Endodermal cell (in vitro differentiated cells): ENCODE results near the gene SEMA4A. TPM values are rescaled to one million over a fixed set of nuclear protein-coding genes. Genes with fewer than 3 reads are reported as not detected.

ENCODE experiments used
- DNase-seq: peaks from one replicate; pipeline ENCODE4 v3.0.0-alpha.2; 2017
- H3K27ac ChIP-seq: 2 replicates; pipeline ENCODE4 v1.5.1; 2013; ENCODE audit warnings: mild to moderate bottlenecking, low read depth, low read length, moderate library complexity
- H3K27me3 ChIP-seq: 2 replicates; pipeline ENCODE4 v1.6.1; 2013; ENCODE audit warnings: mild to moderate bottlenecking, low read length, moderate library complexity; ENCODE audit not compliant: insufficient read depth, control insufficient read depth, poor library complexity, severe bottlenecking
- H3K36me3 ChIP-seq: 2 replicates; pipeline ENCODE4 v1.7.0; 2013; ENCODE audit warnings: mild to moderate bottlenecking, low read length, moderate library complexity; ENCODE audit not compliant: control insufficient read depth, insufficient read depth
- H3K4me1 ChIP-seq: one replicate; pipeline ENCODE4 v1.7.0; 2013; ENCODE audit warnings: low read length; ENCODE audit not compliant: control insufficient read depth, insufficient read depth
- H3K4me3 ChIP-seq: 2 replicates; pipeline ENCODE4 v1.5.1; 2013; ENCODE audit warnings: mild to moderate bottlenecking, low read length, moderate library complexity
- H3K9ac ChIP-seq: 2 replicates; pipeline ENCODE4 v1.6.1; 2013; ENCODE audit warnings: mild to moderate bottlenecking, low read length, moderate library complexity; ENCODE audit not compliant: poor library complexity, severe bottlenecking; ENCODE audit errors: extremely low read depth
- H3K9me3 ChIP-seq: 2 replicates; pipeline ENCODE4 v1.6.1; 2013; ENCODE audit warnings: mild to moderate bottlenecking, low read length, moderate library complexity; ENCODE audit not compliant: control insufficient read depth
- H3K27ac Mint-ChIP-seq: 2 replicates; pipeline ENCODE4 v1.8.0; 2020; ENCODE audit warnings: mixed read lengths
- H3K27me3 Mint-ChIP-seq: 2 replicates; pipeline ENCODE4 v1.8.0; 2021; ENCODE audit warnings: mild to moderate bottlenecking, mixed read lengths; ENCODE audit not compliant: insufficient read depth
- H3K36me3 Mint-ChIP-seq: 2 replicates; pipeline ENCODE4 v1.8.0; 2020; ENCODE audit warnings: low read depth, mixed read lengths
- H3K4me1 Mint-ChIP-seq: 2 replicates; pipeline ENCODE4 v1.8.0; 2020; ENCODE audit warnings: mixed read lengths
- H3K4me3 Mint-ChIP-seq: 2 replicates; pipeline ENCODE4 v1.8.0; 2020; ENCODE audit warnings: mild to moderate bottlenecking, moderate library complexity, mixed read lengths
- H3K9me3 Mint-ChIP-seq: 2 replicates; pipeline ENCODE4 v1.8.0; 2020; ENCODE audit warnings: mild to moderate bottlenecking, mixed read lengths
- WGBS, 2 experiments: methylation state at CpG; one replicate each; pipeline versions ENCODE4 v1.1.5 to v1.1.7; 2013; ENCODE audit warnings: missing lambda C conversion rate in 2 of 2, mixed read lengths in 1 of 2; ENCODE audit not compliant: insufficient coverage in 1 of 2, insufficient read length in 1 of 2; 5-methylcytosine and 5-hydroxymethylcytosine counted together
- total RNA-seq, 2 donors: library from RNA; stranded (reverse); fragmentation: NEBNext Ultra II Directional in 1 of 2; extraction: Animal tissue kit (Norgen Biotek cat#: 25700) in 1 of 2; gene quantifications; 2 replicates in 1 of 2; 3 replicates in 1 of 2; pipeline ENCODE4 v1.2.1, GENCODE V29; 2021
- TF ChIP-seq, protein P1 (sequence below): fragments of 200-600 bp; sonication (generic); conservative IDR thresholded peaks from 2 replicates; pipeline ENCODE4 v1.5.0; 2021; ENCODE audit warnings: antibody characterized with exemption, mild to moderate bottlenecking

SEMA4A gene
- total RNA-seq, 2 donors from 2014 or later, result 6.4 to 10.3 TPM

DNA sequence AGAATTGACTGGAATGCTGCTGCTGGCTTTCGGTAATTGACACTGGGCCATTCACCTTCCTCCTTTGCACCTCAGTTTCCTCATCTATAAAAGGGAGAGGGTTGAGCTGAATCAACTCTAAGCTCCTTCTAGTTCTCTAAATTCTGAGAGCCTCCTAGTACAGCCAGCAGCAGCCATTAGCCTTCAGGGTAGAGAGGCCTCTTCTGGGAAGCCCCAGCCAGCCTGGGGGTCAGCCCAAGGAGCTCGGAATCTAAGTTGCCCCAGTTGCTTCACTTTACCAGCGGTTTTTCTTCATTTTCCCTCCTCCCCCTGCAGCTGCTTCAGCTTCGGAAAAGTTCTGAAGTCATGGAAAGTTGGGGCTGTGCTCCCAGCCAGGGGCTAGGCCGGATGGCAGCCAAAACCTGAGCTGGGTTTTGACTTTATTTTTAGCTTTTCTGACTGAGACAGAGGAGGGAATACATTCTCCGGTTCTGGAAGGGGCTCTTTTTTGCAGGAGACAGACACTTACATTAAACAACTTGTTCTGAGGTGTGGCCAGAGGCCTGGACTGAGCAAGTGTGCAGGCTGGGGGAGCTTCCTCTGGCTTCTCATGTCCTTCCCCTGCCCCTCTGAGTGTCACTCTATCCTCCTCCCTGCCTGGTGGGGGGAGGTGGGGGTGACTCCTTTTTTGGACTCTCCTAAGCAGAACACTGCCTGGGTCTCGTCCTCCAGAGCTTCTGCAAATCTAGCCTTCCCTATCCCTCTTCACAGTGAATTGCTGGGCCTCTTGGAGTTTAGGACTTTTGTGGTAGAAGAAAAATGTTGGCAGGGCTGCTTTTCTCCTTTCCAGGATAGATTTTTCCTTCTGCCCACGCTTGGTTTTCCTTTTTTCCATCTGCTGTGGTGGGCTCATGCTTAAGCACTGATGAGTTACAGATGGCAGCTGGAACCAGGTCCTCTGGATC, 24.5 kb upstream of the SEMA4A start:
- DNase-seq, result no peak
- H3K27ac Mint-ChIP-seq, result peak overlapping the region; percentile 97
- Histone ChIP-seq H3K4me1 (peaks cover 12% of the 10 kb centered on the region), H3K36me3 (peaks cover 35% of the 10 kb centered on the region), H3K27ac (peak overlapping the region; percentile 96), H3K9me3 (no peaks in the 10 kb centered on the region), H3K27me3 (no peaks in the 10 kb centered on the region), H3K4me3 (no peak overlapping the region), H3K9ac (peak overlapping the region; percentile 58)
- H3K36me3 Mint-ChIP-seq, result peaks cover 13% of the 10 kb centered on the region
- WGBS, 2 experiments, result 83% methylated on average over 2 to 7 of the region's 8 CpGs
- H3K27me3 Mint-ChIP-seq, result no peaks in the 10 kb centered on the region
- no peaks in the 10 kb centered on the region for H3K9me3 Mint-ChIP-seq
- no peak overlapping the region for H3K4me3 Mint-ChIP-seq
- peaks cover 28% of the 10 kb centered on the region for H3K4me1 Mint-ChIP-seq
- TF ChIP-seq, protein P1, sequence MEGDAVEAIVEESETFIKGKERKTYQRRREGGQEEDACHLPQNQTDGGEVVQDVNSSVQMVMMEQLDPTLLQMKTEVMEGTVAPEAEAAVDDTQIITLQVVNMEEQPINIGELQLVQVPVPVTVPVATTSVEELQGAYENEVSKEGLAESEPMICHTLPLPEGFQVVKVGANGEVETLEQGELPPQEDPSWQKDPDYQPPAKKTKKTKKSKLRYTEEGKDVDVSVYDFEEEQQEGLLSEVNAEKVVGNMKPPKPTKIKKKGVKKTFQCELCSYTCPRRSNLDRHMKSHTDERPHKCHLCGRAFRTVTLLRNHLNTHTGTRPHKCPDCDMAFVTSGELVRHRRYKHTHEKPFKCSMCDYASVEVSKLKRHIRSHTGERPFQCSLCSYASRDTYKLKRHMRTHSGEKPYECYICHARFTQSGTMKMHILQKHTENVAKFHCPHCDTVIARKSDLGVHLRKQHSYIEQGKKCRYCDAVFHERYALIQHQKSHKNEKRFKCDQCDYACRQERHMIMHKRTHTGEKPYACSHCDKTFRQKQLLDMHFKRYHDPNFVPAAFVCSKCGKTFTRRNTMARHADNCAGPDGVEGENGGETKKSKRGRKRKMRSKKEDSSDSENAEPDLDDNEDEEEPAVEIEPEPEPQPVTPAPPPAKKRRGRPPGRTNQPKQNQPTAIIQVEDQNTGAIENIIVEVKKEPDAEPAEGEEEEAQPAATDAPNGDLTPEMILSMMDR, result no peak

DNA sequence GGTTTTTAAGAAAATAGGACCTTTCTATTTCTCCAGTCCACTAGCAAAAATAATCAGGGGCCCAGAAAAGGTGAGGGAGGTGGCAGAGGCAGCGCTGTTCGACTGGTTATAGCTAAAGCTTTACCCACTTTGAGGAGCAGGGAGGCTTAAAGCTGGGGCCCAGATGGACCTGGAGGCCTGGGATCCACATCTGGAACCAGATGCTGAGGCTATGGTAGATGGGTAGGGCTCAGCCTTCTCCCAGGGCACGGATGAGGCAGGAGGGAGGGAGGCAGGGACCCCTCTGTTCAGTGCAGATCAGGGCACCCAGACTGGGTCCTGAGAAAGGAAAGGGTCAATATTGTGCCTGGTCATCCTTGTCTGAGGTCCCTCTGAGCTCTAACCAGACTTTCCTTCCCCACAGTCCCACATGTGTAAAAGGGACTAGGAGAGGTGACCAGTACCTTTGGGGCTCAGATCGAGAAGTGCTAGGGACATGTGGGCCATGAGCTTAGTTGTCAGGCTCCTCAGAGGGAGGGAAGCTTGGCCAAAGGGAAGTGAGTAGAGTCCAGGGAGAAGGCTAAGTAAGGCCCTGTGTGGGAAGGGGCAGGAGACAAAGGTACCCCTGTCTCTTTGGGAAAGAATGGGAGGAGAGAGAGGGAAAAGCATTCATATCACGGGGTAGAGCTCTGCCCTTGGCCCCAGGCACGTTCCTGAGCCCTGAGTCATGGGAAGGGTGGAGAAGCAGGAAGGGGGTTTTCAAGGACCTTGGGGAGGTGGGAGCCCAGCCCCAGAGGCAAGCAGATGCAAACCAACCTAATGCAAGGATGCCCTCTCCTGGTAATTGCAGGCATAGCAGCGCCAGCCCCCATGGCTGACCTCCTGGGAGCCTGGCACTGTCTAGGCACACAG, 23.5 kb upstream of the SEMA4A start:
- Histone ChIP-seq H3K9ac (peak overlapping the region; percentile 58), H3K4me1 (peaks cover 7% of the 10 kb centered on the region), H3K36me3 (peaks cover 41% of the 10 kb centered on the region), H3K27ac (peak overlapping the region; percentile 96), H3K27me3 (no peaks in the 10 kb centered on the region), H3K4me3 (no peak overlapping the region), H3K9me3 (no peaks in the 10 kb centered on the region)
- Mint-ChIP-seq H3K9me3 (no peaks in the 10 kb centered on the region), H3K36me3 (peaks cover 21% of the 10 kb centered on the region), H3K4me3 (no peak overlapping the region), H3K27me3 (no peaks in the 10 kb centered on the region), H3K4me1 (peaks cover 25% of the 10 kb centered on the region), H3K27ac (peak overlapping the region; percentile 97)
- peak; percentile 98 for DNase-seq
- TF ChIP-seq, protein P1, result peak; percentile 99
- WGBS, 2 experiments, result 38 to 50% methylated on average over 6 to 7 of the region's 7 CpGs

DNA sequence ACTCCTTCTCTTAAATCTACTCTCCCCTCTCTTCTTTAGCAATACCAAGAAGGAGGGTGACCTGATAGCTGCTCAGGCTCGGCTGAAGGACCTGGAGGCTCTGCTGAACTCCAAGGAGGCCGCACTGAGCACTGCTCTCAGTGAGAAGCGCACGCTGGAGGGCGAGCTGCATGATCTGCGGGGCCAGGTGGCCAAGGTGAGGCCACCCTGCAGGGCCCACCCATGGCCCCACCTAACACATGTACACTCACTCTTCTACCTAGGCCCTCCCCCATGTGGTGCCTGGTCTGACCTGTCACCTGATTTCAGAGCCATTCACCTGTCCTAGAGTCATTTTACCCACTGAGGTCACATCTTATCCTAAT, 22.8 kb upstream of the SEMA4A start:
- H3K27ac Mint-ChIP-seq, result no peak overlapping the region
- Histone ChIP-seq H3K9me3 (no peaks in the 10 kb centered on the region), H3K27ac (no peak overlapping the region), H3K4me3 (no peak overlapping the region), H3K36me3 (peaks cover 44% of the 10 kb centered on the region), H3K9ac (no peak overlapping the region), H3K4me1 (peaks cover 7% of the 10 kb centered on the region), H3K27me3 (no peaks in the 10 kb centered on the region)
- TF ChIP-seq, protein P1, result no peak
- no peaks in the 10 kb centered on the region for H3K9me3 Mint-ChIP-seq
- no peaks in the 10 kb centered on the region for H3K27me3 Mint-ChIP-seq
- no peak overlapping the region for H3K4me3 Mint-ChIP-seq
- H3K36me3 Mint-ChIP-seq, result peaks cover 26% of the 10 kb centered on the region
- 86 to 88% methylated on average over 6 of the region's 6 CpGs for WGBS, 2 experiments
- H3K4me1 Mint-ChIP-seq, result peaks cover 24% of the 10 kb centered on the region
- DNase-seq, result no peak
